ENCODE data around the gene RERE.

GRCh38 chr1:8416881-8417280 is 400.6 kb downstream of the RERE start:
- TF ChIP-seq CTCF (IDR thresholded peaks at IDR 0.05) (no peak), POLR2A (IDR thresholded peaks at IDR 0.05) (no peak)

Data from heart left ventricle (tissue), 13 donors.